ENCODE results near the gene IL9.

GRCh38 chr5:135920199-135920598 lies 24.6 kb upstream of the IL9 start:
- TF ChIP-seq, protein P1, sequence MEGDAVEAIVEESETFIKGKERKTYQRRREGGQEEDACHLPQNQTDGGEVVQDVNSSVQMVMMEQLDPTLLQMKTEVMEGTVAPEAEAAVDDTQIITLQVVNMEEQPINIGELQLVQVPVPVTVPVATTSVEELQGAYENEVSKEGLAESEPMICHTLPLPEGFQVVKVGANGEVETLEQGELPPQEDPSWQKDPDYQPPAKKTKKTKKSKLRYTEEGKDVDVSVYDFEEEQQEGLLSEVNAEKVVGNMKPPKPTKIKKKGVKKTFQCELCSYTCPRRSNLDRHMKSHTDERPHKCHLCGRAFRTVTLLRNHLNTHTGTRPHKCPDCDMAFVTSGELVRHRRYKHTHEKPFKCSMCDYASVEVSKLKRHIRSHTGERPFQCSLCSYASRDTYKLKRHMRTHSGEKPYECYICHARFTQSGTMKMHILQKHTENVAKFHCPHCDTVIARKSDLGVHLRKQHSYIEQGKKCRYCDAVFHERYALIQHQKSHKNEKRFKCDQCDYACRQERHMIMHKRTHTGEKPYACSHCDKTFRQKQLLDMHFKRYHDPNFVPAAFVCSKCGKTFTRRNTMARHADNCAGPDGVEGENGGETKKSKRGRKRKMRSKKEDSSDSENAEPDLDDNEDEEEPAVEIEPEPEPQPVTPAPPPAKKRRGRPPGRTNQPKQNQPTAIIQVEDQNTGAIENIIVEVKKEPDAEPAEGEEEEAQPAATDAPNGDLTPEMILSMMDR (IDR thresholded peaks at IDR 0.05; ENCODE audit: low read length): no peak
- no peak for TF ChIP-seq EZH2phosphoT487 (IDR thresholded peaks at IDR 0.05; ENCODE audit: low read length)

Measured in MM.1S (cell line).